HG03175 (cell line): ENCODE measurements around the gene BAG3.

Experiments
- ATAC-seq: cut with Tn5 transposase; IDR thresholded peaks from one replicate; pipeline ENCODE4 v1.9.1; 2021; ENCODE audit warnings: mild to moderate bottlenecking, moderate library complexity; ENCODE audit not compliant: unreplicated experiment

The BAG3 gene

DNA sequence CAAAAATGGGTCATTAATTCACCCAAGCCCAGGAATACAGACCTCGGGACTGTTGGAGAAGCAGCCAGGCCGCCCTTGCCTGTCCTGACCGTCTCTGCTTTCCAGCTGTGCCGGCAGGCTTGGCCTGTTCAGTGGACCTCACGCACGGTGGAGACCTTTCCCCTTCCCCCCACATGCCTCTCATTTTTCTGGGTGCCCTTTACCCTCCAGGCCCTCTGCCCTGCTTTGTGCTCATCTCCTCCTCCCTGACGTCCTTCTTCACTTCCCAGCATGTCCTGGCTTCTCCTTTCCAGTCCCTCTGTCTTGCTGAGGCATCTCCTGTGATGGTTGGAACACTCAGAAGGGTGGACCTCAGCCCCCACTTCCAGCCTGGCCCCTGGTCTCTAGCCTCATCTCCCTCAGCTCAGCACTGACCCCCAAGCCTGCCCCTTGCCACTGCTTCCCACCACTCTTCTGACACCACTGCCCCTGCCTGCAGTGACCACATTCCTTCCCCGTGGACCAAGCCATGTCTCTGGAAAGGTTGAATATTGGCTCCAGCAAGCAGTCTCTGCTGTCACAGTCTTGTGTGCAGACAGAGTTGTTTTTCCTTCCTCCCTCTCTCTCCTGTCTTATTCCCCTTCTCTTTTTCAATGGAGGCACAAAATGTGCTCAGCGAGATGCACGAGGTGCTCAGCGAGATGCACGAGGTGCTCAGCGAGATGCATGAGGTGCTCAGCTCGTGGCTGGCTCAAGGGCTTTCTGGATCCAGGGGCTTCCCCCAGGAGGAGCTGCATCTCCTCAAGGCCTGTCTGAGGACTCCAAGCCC lies 14.9 kb downstream of the BAG3 start:
- ATAC-seq: no peak

GRCh38 chr10:119666709-119667004 lies 15.5 kb downstream of the BAG3 start:
- no peak for ATAC-seq

DNA sequence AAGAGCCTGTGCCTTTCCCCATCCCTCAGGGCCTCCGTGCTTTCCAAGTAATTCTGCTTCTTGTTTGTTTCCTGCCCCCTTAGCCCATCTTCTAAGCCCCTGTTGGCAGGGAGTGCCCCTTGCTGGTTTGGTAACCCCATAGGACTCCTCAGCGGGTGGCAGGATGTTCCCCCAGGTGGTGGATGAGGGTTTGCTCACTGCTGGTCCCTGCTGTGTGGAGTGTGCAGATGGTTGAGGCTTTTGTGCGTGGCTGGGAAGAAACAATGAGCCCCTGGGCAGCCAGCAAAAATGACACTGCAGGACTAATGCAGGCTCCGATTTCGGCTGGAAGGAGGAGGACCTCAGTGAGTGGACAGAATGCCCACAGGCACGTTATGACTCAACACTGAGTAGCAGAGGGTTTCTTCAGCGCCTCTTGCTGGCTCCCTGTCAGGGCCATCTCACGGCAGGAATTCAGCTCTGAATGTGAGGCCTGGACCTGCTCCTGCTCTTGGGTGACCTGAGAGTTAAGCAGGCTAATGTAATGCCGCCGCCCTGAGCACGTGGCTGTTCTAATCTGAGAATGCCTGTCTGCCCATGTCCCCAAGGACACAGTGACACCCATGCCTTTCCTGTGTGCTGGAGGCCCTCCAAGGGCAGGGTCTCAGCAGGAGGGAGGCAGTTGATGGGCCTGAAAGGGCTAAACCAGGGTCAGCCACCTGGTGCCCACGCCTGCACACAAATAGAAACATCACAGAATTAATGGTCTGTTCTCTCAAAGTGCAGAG lies 16.6 kb downstream of the BAG3 start:
- ATAC-seq: no peak

DNA sequence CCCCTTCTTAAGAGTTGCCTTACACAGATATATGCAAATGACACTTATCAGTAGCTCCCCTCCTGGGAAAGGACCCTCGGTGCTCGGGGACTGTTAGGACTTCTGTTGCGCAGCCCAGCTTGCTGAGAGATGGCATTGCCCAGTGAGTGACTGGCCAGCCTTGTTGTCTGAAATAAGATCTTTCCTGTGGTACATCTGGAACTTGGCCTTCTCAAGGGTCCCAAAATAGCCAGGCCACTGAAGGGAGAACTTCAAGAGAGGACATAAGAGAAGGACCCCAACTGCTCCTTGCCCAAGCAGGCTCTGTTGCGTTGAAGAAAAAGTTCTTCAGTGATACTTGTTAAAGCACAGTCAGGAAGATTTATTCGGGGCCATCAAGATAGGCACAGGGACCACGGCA lies 17.3 kb downstream of the BAG3 start:
- ATAC-seq: no peak

DNA sequence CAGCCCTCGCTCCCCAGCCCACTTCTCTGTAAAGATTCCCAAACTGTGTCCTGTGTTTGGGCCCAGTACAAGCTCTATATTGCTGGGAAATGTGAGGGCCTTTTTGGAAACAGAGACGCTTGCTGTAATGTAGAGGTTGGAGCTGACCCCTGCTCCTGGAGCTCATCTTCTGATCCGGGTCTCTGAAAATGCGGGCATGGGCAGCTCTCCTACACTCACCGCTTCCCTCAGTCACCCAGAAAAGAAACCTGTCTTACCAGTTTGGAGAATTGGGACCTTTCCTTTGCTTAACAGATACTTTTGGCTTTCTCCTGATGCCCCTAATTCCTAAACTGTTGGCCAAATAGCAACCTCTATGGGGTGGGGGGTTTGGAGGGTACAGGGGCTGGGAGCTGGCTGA lies 18.2 kb downstream of the BAG3 start:
- ATAC-seq: no peak

DNA sequence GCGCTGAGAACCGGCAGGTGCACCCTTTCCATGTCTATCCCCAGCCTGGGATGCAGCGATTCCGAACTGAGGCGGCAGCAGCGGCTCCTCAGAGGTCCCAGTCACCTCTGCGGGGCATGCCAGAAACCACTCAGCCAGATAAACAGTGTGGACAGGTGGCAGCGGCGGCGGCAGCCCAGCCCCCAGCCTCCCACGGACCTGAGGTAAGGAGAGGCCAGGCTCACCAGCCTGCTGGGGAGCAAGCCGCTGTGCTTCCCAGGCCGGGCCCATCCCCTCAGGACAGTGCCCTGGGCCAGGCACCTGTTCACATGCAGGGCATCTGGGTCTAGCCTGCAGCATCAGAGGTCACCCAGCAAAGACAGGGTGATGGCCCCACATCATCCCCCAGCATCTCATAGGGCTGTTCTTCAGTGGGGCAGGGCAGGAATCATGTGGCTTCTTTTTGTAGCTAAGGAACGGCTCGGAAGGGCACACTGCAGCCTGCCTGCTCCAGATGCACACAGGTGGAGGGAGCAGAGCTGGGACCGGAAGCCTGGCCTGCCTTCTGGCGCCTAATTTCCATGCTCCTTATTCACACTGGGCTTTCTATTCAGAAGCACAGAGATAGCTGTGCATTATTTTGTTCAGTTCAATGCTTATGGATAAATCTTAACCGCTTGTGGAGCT lies 18.9 kb downstream of the BAG3 start:
- ATAC-seq: no peak

DNA sequence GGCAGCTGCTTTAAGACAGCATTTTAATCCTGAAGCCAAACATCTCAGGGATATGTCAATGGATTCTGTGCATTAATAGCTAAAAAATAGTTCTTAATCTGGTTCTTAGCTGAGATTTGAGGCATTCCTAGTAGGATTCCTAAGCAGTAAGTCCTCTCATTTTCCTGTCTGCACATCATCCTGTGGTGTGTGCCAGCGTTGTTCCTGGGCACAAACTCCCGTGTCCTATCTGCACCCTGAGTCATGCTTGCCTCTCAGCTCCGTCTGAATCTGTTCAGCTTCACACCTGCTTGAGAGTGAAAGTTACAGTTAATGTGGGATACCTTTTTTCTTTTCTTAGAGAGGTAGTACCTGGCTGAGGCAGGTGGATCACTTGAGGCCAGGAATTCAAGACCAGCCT lies 19.5 kb downstream of the BAG3 start:
- no peak for ATAC-seq

DNA sequence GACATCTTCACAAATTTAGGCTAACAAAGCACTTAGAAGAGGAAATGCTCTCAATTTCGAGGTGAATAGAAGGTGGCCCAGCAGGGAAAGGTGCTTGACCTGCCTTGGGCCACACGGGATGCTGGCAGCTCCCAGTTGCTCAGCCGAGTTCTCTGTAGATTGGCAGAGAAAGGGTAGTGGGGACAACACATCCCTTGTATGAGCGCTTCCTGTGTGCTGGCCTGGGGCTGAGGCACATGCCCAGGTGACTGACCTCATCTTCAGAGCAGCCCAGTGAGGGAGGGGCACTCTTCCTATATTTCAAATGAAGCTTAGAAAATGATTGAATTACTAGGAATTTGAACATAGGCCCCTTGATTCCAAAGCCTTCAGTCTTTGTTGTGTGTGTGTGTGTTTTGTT lies 20.2 kb downstream of the BAG3 start:
- ATAC-seq: no peak

- ATAC-seq: no peak
Observed at GRCh38 chr10:119672291-119672690, 21.1 kb downstream of the BAG3 start.

DNA sequence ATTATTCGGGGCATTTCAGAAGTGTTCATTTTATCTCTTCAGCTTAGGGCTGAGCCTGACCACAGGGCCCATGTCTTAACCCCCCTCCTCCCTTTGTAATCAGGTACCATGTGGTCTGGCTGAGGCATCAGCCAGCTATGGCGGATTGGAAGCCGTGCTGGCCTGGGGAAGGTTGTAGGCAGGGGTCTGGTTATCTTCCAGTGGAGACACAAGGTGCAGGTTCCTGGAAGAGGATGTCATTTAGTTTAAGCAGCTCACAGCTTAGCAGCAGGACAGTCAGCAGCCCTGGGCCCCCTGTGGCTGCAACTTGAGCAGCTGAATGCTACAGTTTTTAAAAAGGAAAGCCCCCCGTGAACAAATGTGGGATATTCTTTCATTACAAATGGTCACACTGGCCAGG lies 22.1 kb downstream of the BAG3 start:
- ATAC-seq: no peak

DNA sequence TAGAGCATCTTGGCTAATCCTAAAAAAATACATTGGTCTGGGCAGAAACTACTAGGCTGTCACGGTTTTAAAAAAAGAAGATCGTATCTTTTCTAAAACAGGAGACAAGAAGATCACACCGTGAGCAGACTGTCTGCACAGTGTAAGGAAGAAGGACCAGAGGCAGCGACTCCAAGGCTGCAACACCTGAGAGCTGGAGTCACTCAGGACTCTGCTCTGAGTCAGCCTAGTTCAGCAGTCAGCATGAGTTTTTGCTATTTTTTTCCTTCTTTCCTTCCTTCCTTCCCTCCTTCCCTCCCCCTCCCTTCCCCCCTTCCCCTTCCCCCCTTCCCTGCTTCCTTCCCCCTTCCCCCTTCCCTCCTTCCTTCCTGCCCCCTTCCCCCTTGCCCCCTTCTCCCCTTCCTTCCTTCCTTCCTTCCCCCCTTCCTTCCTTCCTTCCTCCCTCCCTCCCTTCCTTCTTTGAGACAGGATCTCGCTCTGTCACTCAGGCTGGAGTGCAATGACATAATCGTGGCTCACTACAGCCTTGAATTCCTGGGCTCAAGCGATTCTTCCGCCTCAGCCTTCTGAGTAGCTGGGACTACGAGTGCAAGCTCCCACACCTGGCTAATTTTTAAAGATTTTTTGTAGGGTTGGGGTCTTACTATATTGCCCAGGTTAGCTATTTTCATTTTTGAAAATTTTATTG lies 24.4 kb downstream of the BAG3 start:
- no peak for ATAC-seq

DNA sequence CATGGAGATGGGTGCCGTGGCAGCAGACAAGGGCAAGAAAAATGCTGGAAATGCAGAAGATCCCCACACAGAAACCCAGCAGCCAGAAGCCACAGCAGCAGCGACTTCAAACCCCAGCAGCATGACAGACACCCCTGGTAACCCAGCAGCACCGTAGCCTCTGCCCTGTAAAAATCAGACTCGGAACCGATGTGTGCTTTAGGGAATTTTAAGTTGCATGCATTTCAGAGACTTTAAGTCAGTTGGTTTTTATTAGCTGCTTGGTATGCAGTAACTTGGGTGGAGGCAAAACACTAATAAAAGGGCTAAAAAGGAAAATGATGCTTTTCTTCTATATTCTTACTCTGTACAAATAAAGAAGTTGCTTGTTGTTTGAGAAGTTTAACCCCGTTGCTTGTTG lies 25.9 kb downstream of the BAG3 start:
- no peak for ATAC-seq

DNA sequence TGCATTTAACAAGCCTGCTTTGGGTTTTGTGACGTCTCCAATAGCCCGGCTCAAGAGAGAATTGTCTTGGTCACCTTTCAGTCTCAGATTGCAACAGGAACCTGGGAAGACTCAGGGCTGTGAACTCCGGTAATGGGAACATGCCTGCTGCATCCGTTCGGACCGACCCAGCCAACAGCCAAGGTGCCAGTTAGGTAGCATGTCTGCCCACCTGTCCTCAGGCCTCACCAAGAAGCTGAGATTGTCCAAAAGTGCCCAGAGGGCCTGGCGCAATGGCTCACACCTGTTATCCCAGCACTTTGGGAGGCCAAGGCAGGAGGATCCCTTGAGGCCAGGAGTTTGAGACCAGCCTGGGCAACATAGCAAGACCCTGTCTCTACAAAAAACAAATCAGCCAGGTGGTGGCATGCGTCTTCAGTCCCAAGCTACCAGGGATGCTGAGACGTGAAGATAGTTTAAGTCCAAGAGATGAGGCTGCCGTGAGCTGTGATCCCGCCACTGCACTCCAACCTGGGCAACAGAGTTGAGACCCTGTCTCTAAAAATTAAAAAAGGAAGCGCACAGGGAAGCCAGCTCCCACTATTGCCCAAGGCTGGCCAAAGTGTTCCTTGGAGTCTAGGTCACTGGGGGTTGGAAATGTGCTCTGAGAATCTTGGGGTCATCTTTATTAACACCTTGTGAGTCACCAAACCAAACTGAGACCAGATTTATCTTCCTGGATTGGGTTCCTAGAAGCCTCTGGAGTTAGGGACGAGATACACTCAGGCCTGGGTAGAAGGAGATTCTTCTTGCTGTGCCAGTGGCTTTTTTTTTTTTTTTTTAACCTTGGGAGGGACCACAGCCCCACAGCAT lies 26.9 kb downstream of the BAG3 start:
- ATAC-seq: no peak

DNA sequence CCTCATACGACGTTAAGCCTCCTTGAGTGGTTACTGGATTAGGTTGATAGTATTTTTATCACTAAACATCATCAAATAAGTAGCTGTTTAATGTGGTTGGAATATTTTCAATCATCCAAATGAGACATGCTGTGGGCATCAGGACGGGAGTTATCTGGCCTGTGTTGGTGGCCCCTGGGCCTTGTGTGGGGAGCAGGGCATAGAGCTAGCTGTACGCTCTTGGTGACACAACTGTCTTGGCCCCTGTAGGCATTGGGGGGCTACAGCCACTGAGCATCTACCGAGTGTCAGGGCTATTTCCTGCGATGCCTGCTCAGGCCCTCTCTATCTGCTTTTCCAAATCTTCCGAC lies 28.3 kb downstream of the BAG3 start:
- no peak for ATAC-seq

- no peak for ATAC-seq
Observed at GRCh38 chr10:119680050-119680449, 28.9 kb downstream of the BAG3 start.

- ATAC-seq: no peak
Observed at GRCh38 chr10:119680650-119681081, 29.5 kb downstream of the BAG3 start.

DNA sequence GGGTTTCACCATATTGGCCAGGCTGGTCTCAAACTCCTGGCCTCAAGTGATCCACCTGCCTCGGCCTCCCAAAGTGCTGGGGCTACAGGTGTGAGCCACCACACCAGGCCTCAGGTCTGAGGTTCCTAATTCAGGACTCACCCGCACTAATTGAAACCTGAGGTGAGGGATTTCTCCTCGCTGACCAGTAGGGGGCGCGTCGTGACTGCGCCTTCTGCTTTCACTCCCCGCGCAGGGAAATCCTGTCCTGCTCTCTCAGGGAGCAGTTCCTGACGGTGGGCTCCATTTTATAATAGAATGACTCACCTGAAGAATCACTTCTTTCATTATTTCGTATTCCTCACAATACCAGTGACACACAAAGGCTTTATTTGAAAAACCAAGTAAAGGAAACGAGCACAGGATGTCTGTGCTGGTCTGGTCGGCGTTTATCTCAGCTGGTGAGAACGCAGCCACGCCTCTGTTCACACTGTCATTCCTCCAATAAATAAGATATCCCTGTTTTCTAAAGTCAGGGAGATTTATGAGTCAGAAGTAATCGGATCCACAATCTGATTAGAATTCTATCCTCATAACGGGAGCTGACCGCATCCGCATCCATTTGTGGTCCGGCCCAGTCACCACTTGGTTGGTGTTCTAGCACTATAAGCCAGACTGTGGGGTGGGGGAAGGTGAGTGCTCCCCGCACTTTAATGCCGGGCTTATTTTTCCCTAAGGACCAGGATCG lies 35.4 kb downstream of the BAG3 start:
- ATAC-seq: peak; percentile 77

DNA sequence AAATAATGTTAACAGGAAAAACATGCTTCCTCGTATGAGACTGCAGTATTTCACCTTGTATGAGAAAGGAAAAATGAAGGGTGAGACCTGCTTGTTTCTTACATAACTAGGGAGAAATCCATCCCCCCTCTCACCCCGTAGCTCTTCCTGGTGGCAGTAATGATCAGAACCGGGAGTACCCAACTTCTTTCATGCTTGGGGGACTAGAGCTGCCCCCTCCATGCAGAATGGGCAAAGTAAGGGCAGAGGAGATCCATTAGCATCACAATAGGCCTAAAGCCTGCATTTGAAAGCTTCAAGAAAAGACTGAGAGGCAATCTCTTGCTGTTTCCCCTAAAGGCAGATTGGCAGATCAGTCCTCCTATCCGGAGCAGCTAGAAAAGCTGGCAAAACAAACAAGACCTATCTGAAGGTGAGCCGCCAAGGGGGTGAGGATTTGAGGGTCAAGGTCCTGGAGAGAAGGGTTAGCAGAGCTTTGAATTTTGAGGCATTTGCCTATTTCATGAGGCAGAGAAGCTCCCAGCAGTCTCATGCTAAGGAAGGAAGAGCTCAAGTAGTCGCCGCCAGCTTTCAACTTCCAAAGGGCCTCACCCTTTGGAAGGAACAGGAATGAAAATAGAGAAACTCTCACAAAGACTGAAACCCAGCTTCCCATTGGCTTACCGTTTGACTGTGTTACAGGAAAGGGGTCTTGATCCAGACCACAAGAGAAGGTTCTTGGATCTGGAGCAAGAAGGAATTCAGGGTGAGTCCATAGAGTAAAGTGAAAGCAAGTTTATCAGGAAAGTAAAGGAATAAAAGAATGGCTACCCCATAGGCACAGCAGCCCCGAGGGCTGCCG lies 36.2 kb downstream of the BAG3 start:
- ATAC-seq: no peak

DNA sequence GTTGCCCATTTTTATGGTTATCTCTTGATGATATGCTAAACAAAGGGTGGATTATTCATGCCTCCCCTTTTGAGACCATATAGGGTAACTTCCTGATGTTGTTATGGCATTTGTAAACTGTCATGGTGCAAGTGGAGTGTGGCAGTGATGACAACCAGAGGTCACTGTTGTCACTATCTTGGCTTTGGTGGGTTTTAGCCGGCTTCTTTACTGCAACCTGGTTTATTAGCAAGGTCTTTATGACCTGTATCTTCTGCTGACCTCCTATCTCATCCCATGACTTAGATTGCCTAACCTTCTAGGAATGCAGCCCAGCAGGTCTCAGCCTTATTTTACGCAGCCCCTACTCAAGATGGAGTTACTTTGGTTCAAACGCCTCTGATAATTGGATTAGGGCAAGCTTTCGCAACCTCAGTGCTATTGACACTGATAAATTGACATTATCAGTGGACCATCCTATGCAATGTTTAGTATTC lies 36.9 kb downstream of the BAG3 start:
- peak; percentile 61 for ATAC-seq
